Activated naive CD4-positive, alpha-beta T cell treated with anti-CD3 and anti-CD28 coated beads for 36 hours (primary cell): ENCODE results near the gene BACH1. TPM values are rescaled to one million over a fixed set of nuclear protein-coding genes. Genes with fewer than 3 reads are reported as not detected.

Experiments used
- CTCF ChIA-PET: fragments of 350-600 bp; sonication (Branson Sonifier 250); formaldehyde crosslinking; loops from one replicate; lab custom pipeline; 2021; ENCODE audit warnings: antibody characterized with exemption; lab: Charles Lee
- DNase-seq: peaks from one replicate; pipeline ENCODE4 v3.0.0-alpha.2; 2020
- H3K27ac Mint-ChIP-seq: one replicate; pipeline ENCODE4 v1.8.0; 2021; ENCODE audit warnings: mild to moderate bottlenecking, mixed read lengths
- H3K27me3 Mint-ChIP-seq: one replicate; pipeline ENCODE4 v1.8.0; 2021; ENCODE audit warnings: low read depth, mixed read lengths
- H3K36me3 Mint-ChIP-seq: one replicate; pipeline ENCODE4 v1.8.0; 2021; ENCODE audit warnings: low read depth, mixed read lengths
- H3K4me1 Mint-ChIP-seq: one replicate; pipeline ENCODE4 v1.8.0; 2021; ENCODE audit warnings: low read depth, mixed read lengths
- H3K4me3 Mint-ChIP-seq: one replicate; pipeline ENCODE4 v1.8.0; 2021; ENCODE audit warnings: mild to moderate bottlenecking, moderate library complexity, mixed read lengths
- H3K9me3 Mint-ChIP-seq: one replicate; pipeline ENCODE4 v1.8.0; 2021; ENCODE audit warnings: mixed read lengths
- intact Hi-C: fragments of 100-400 bp; cut with micrococcal nuclease; formaldehyde crosslinking; loops from one replicate; pipeline ENCODE4 v1.15.1; 2023
- total RNA-seq, 2 experiments: library from RNA; stranded (reverse); gene quantifications; one replicate each; pipeline ENCODE4 v1.2.3, GENCODE V29; 2021

Gene BACH1
- total RNA-seq, 2 experiments from 2014 or later = 22.6 to 23.2 TPM

DNA sequence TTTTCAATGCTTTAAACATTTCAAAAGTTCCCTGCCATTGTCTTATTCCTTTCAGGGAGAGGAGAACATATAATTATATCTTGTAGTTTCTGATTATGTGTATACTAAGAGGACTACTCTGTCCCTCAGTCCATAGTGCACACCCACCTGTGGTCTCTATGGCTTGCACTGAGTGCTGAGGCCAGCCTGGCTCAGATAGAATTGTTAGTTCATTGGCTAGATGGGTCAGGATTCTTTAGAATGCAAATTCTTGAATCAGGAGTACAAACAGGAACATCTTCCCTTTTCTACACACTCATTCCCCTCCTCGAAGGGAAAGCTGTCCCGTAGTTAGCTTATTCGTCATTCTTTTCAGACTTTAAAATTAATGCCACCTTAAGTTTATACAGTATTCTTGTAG is 8.2 kb downstream of the BACH1 start:
- no peak overlapping the region for H3K4me3 Mint-ChIP-seq
- intact Hi-C loops = no loop called here
- H3K9me3 Mint-ChIP-seq = no peaks in the 10 kb centered on the region
- H3K27me3 Mint-ChIP-seq = no peaks in the 10 kb centered on the region
- CTCF ChIA-PET = interaction anchor here (0.8 kb wide), 1 partner anchor 45 kb away, joined by 3 read pairs; no protein-coding TSS in a partner anchor
- H3K4me1 Mint-ChIP-seq = peaks cover 68% of the 10 kb centered on the region
- no peak for DNase-seq
- peaks cover 12% of the 10 kb centered on the region for H3K36me3 Mint-ChIP-seq
- H3K27ac Mint-ChIP-seq = no peak overlapping the region

DNA sequence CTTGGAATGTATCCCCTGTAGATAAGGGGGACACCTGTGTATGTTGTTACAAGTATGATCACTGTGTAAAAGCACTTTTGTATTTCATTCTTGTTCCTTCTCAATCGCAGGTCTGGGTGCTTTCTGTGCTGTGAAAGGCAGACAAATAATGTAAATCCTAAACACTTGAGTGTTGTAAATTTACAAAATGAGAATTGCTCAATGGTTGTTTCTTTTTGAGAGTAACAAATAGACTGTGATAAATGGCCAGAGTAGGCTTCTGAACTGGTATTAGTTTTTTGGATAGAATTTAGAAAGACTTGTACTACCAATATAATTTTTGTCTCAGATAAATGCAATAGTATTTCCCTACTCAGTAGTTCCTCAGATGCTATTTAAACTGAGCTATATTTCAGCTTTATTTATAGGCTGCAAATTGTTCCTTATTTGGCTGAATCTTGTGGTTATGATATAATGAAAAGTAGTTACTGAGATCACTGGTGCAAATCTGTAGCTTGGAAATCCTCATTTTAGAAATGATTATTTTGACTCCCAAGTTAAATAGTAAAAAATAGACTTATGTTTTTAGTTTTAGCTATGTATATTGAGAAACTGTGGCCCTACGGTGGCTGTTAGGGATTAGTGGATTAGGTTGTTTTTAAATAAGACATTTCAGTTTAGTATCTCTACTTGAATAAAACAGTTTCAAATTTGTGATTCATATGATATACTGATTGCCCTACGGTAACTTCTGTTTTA is 9.2 kb downstream of the BACH1 start:
- CTCF ChIA-PET = no interaction called here
- H3K27ac Mint-ChIP-seq = no peak overlapping the region
- no peak for DNase-seq
- peaks cover 67% of the 10 kb centered on the region for H3K4me1 Mint-ChIP-seq
- H3K4me3 Mint-ChIP-seq = no peak overlapping the region
- no peaks in the 10 kb centered on the region for H3K27me3 Mint-ChIP-seq
- H3K9me3 Mint-ChIP-seq = no peaks in the 10 kb centered on the region
- H3K36me3 Mint-ChIP-seq = peaks cover 16% of the 10 kb centered on the region
- intact Hi-C loops = no loop called here

DNA sequence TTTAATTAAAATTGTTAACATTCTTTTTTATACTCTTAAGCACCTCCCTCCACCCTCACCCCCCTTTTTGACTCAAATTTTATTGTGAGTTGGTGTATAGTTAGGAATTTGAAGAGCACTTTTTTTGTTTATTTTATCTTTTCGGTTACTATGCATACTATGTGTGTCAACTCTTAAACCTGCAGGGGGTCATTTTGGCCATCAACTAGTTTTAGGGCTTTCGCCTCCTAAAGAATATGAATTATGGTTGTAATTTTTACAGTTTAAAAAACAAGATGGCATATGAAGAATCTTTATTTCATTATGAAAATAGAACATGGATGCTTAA is 9.7 kb downstream of the BACH1 start:
- H3K36me3 Mint-ChIP-seq = peaks cover 16% of the 10 kb centered on the region
- H3K27me3 Mint-ChIP-seq = no peaks in the 10 kb centered on the region
- H3K27ac Mint-ChIP-seq = no peak overlapping the region
- H3K4me3 Mint-ChIP-seq = no peak overlapping the region
- CTCF ChIA-PET = no interaction called here
- DNase-seq = no peak
- peaks cover 67% of the 10 kb centered on the region for H3K4me1 Mint-ChIP-seq
- no peaks in the 10 kb centered on the region for H3K9me3 Mint-ChIP-seq
- intact Hi-C loops = no loop called here

DNA sequence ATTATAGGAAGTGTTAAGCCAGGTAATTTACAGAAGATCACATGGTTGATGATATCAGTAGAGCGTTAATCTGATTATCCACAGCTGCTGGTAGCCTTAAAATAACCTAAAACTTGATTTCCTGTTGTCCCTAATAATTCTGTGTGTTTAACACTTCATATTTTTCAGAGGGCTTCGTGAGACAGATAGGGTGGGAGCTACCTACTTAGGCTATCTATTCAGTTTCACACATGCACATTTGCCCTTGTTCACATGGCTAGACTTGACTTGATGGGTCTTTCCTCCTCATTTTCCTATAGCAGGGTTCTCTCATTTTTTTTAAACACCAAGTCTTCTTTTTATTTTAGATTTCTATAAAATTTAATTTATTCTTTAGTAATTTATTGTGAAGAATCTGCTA is 11.0 kb downstream of the BACH1 start:
- Mint-ChIP-seq H3K36me3 (peaks cover 16% of the 10 kb centered on the region), H3K27ac (no peak overlapping the region), H3K9me3 (no peaks in the 10 kb centered on the region), H3K27me3 (no peaks in the 10 kb centered on the region), H3K4me3 (no peak overlapping the region), H3K4me1 (peaks cover 68% of the 10 kb centered on the region)
- intact Hi-C loops = no loop called here
- CTCF ChIA-PET = no interaction called here
- no peak for DNase-seq

DNA sequence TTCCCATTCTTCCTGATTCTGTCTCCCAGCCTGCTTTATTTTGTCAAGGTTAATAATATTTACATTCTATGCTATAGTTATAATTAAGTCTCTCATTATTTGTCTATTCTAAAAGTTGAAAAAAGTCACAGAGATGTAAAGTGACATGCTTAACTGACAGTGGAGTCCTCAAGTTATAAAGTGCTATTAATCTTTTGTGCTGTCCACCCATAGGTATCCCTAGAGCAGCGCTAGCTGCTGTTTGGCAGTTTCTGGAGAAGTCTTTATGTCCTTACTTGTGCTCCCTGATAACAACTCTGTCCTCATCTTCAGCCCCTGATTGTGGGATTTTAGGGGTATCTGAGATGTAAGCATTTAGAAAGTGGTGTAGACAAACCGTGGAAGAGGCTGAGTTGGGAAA is 13.1 kb downstream of the BACH1 start:
- DNase-seq = no peak
- Mint-ChIP-seq H3K27ac (no peak overlapping the region), H3K27me3 (no peaks in the 10 kb centered on the region), H3K36me3 (peaks cover 11% of the 10 kb centered on the region), H3K9me3 (no peaks in the 10 kb centered on the region), H3K4me1 (peaks cover 63% of the 10 kb centered on the region), H3K4me3 (no peak overlapping the region)
- intact Hi-C loops = no loop called here
- CTCF ChIA-PET = no interaction called here

DNA sequence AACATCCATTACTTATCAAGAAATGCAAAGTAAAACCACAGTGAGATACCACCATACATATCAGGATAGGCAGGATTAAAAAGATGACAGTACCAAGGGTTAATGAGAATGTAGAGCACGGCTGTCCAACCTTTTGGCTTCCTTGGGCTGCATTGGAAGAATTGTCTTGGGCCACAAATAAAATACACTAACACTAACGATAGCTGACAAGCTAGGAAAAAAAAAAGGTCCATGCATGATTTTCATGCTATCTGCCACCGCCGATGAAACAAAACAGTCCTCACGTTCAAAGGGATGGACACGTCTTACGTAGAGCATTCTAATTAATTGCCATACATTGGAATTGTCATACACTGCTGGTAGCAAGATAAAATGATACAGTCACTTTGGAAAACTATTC is 14.3 kb downstream of the BACH1 start:
- Mint-ChIP-seq H3K27ac (no peak overlapping the region), H3K27me3 (no peaks in the 10 kb centered on the region), H3K4me1 (peaks cover 58% of the 10 kb centered on the region), H3K4me3 (no peak overlapping the region), H3K9me3 (no peaks in the 10 kb centered on the region), H3K36me3 (peaks cover 11% of the 10 kb centered on the region)
- DNase-seq = no peak
- CTCF ChIA-PET = interaction anchor here (1.7 kb wide), 1 partner anchor 38 kb away, joined by 4 read pairs; no protein-coding TSS in a partner anchor
- intact Hi-C loops = no loop called here

DNA sequence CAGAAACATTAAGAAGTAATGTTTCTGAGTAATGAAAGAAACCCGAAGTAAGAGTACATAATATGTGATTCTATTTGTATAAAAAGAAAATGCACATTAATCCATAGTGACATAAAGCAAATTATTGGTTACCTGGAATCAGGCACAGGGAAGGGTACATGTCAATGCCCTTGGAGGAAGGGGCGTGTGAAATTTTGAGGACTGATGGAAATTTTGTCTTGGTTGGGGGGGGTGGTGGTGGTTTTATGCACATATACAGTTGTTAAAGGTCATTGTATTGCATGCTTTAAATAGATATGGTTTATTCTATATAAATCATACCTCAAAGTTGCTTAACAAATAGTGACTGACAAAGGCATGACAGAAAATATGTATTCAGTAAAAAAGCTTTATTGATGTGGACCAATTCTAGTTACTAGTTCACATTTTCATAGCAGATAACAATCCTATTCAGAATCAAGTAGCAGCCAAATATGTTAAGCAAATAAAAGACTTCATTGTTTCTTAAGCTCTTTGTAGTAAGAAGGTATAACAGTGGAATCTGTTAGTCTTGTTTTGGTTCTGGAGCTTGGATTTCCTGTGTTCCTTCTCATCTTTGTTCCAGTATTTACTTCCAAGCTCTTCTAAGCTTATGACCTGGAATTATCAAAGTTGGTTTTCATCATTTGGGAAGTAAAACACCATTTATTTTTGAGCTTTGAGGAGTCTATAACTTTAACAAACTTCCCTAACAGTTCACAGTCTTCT is 15.1 kb downstream of the BACH1 start:
- CTCF ChIA-PET = interaction anchor here (0.8 to 1.7 kb wide), 3 partner anchors 10 to 37 kb away, joined by 3 to 4 read pairs (median 4); no protein-coding TSS in a partner anchor
- H3K4me1 Mint-ChIP-seq = peaks cover 51% of the 10 kb centered on the region
- no peak overlapping the region for H3K27ac Mint-ChIP-seq

DNA sequence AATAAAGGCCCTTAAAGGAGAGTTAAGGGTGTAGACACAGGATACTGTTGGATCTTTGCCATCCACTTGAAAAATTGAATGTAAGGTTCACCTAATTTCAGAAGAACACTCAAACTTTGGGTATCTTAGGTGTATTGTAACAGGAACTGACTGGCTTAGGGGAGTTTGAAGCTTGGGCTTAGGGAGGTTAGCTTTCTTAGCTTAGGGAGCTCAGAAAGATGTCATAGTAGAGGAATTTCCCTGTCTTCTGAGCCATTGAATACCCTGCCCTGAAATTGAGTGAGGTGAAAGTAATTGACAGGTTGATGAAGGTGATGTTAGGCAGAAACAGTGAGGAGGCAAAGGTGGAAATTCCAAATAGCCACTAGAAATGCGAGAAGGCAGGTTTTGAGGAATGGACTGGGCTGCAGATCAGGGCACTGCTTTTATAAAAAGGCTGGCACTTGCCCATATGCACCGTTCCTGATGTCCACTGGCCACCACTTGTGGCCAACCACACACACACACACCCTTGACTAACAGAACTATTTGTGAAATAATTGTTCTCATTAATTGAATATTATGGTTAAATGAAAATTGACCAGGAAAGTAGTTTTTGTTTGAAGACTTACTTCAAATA is 16.5 kb downstream of the BACH1 start:
- intact Hi-C loops = no loop called here
- H3K36me3 Mint-ChIP-seq = peaks cover 13% of the 10 kb centered on the region
- H3K4me1 Mint-ChIP-seq = peaks cover 55% of the 10 kb centered on the region
- no peak overlapping the region for H3K27ac Mint-ChIP-seq
- no peak overlapping the region for H3K4me3 Mint-ChIP-seq
- no peaks in the 10 kb centered on the region for H3K27me3 Mint-ChIP-seq
- CTCF ChIA-PET = interaction anchor here (0.5 kb wide), 1 partner anchor 35 kb away, joined by 3 read pairs; no protein-coding TSS in a partner anchor
- DNase-seq = no peak
- no peaks in the 10 kb centered on the region for H3K9me3 Mint-ChIP-seq

More for the DNA sequence above, 15.1 kb downstream of the BACH1 start:
- Mint-ChIP-seq H3K36me3 (peaks cover 11% of the 10 kb centered on the region), H3K27me3 (no peaks in the 10 kb centered on the region), H3K4me3 (no peak overlapping the region), H3K9me3 (no peaks in the 10 kb centered on the region)
- intact Hi-C loops = no loop called here
- no peak for DNase-seq

DNA sequence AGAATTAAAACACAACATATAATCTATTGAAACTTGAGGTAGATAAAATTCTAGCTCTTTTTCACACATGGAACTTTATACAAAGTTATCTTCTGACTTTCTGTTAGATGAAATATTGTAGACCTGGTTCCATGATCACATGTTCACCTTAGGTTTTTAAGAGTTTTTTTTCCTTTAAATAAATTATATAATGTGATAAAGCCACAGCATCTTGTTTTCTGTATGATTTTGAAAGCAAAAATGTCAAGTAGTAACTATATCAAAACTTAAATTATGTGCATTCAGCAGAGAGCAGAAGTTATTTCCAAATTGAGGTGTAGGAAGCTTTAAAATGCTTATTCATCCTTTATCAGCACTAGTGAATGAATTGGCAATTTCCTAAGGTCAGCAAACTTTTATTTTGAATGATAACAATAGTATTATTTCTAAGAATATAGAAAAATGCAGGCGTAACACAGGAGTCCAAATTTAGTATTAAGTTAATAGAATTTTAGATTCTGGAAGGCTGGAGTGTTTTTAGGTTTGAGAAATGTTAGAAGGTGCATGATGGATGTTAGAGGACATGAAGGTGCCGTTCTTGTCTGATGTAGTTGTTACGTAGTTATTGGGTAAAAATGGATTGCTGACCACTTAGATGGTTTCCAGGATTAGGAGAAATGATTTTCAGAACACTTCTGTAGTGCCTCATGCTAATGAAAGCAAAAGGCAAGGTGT is 17.5 kb downstream of the BACH1 start:
- no peak for DNase-seq
- H3K9me3 Mint-ChIP-seq = peaks cover 1% of the 10 kb centered on the region
- no peak overlapping the region for H3K27ac Mint-ChIP-seq
- peaks cover 18% of the 10 kb centered on the region for H3K36me3 Mint-ChIP-seq
- CTCF ChIA-PET = interaction anchor here (1.0 to 1.1 kb wide), 2 partner anchors 13 to 16 kb away, joined by 3 read pairs; no protein-coding TSS in a partner anchor
- H3K4me3 Mint-ChIP-seq = no peak overlapping the region
- no peaks in the 10 kb centered on the region for H3K27me3 Mint-ChIP-seq
- peaks cover 50% of the 10 kb centered on the region for H3K4me1 Mint-ChIP-seq
- intact Hi-C loops = no loop called here

DNA sequence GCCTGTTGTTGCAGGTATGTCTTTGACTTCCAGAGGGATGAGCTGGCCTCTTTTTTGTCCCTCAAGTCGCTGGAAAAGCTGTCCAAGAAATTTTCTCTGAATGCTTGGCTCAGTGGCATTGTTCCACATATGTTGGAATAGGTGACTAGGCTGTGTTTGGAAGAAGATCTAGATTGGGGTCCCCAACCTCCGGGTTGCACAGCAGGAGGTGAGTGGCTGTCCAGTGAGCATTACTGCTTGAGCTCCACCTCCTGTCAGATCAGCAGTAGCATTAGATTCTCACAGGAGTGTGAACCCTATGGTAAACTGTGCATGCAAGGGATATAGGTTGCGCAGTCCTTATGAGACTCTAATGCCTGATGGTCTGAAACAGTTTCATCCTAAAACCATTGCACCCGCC is 18.1 kb downstream of the BACH1 start:
- Mint-ChIP-seq H3K36me3 (peaks cover 19% of the 10 kb centered on the region), H3K4me1 (peaks cover 47% of the 10 kb centered on the region), H3K27ac (no peak overlapping the region), H3K27me3 (no peaks in the 10 kb centered on the region), H3K4me3 (no peak overlapping the region), H3K9me3 (peaks cover 2% of the 10 kb centered on the region)
- CTCF ChIA-PET = interaction anchor here (1.0 to 1.1 kb wide), 2 partner anchors 14 to 17 kb away, joined by 3 read pairs; no protein-coding TSS in a partner anchor
- DNase-seq = no peak
- intact Hi-C loops = no loop called here

DNA sequence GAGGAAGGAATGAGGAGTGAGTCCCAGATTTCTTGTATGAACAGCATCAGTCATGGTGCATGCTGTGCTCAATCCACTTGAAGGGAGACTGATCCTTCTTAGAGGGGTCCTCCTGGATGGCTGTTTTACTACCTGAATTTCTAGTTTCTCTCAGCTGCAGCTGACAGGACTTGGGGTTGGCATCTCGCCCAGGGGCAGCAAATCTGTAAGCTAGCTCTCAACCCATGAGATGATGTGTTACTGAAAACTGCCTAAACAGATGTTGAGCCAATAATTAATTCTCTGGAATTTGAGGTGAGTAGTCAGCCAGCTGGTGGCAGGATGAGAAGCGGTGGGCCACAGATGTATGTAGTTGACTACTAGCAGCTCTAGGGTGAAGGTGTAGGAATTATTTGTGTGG is 19.6 kb downstream of the BACH1 start:
- Mint-ChIP-seq H3K36me3 (peaks cover 19% of the 10 kb centered on the region), H3K27me3 (no peaks in the 10 kb centered on the region), H3K4me1 (peaks cover 33% of the 10 kb centered on the region), H3K9me3 (peaks cover 2% of the 10 kb centered on the region), H3K27ac (no peak overlapping the region), H3K4me3 (no peak overlapping the region)
- intact Hi-C loops = loop anchor here (2.0 kb wide), 1 partner anchor 16 kb away; no protein-coding TSS in a partner anchor
- DNase-seq = no peak
- CTCF ChIA-PET = interaction anchor here (0.6 to 1.1 kb wide), 5 partner anchors 12 to 122 kb away, joined by 3 to 6 read pairs (median 3); no protein-coding TSS in a partner anchor

DNA sequence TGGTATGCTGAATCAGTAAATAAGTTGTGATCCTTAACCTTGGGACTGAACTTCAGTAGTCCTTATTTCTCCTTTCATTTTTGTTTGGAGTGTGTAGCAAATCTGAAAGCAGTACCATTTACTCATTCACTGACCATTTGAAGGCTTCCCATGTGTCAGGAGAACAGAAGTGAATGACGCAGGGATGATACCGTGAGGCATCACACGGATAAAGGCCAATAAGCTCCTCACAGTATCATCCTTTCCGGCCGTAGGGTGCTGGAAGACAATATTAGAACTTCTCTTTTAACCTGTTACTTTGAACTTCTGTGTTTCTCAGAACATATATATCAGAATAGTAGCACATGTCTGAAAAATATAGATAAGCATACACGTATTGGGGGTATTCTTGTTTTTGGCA is 21.3 kb downstream of the BACH1 start:
- peaks cover 27% of the 10 kb centered on the region for H3K36me3 Mint-ChIP-seq
- CTCF ChIA-PET = no interaction called here
- H3K27me3 Mint-ChIP-seq = no peaks in the 10 kb centered on the region
- no peak overlapping the region for H3K27ac Mint-ChIP-seq
- intact Hi-C loops = no loop called here
- H3K4me1 Mint-ChIP-seq = peaks cover 19% of the 10 kb centered on the region
- no peak overlapping the region for H3K4me3 Mint-ChIP-seq
- no peak for DNase-seq
- peaks cover 2% of the 10 kb centered on the region for H3K9me3 Mint-ChIP-seq
